GM18909 (cell line): ENCODE measurements around the gene ATP10A.

Experiments used
- ATAC-seq: cut with Tn5 transposase; IDR thresholded peaks from one replicate; pipeline ENCODE4 v1.9.1; 2021; ENCODE audit warnings: mild to moderate bottlenecking; ENCODE audit not compliant: unreplicated experiment, poor library complexity

ATP10A gene

GRCh38 chr15:25797511-25797935, 65.6 kb downstream of the ATP10A start:
- ATAC-seq, result no peak

GRCh38 chr15:25797035-25797434, 66.1 kb downstream of the ATP10A start:
- ATAC-seq, result no peak

GRCh38 chr15:25796395-25796794, 66.7 kb downstream of the ATP10A start:
- no peak for ATAC-seq

GRCh38 chr15:25795712-25796111, 67.4 kb downstream of the ATP10A start:
- ATAC-seq, result no peak

GRCh38 chr15:25795061-25795460, 68.1 kb downstream of the ATP10A start:
- ATAC-seq, result no peak

GRCh38 chr15:25793354-25794050, 69.6 kb downstream of the ATP10A start:
- peak; percentile 85 for ATAC-seq

- no peak for ATAC-seq
Measured at GRCh38 chr15:25792128-25792527, 71.0 kb downstream of the ATP10A start.

GRCh38 chr15:25790000-25790660, 73.0 kb downstream of the ATP10A start:
- no peak for ATAC-seq

GRCh38 chr15:25789616-25789999, 73.5 kb downstream of the ATP10A start:
- no peak for ATAC-seq

- ATAC-seq, result no peak
Measured at GRCh38 chr15:25789211-25789610, 73.9 kb downstream of the ATP10A start.

- ATAC-seq, result peak; percentile 64
Measured at GRCh38 chr15:25787855-25788520, 75.1 kb downstream of the ATP10A start.

GRCh38 chr15:25787381-25787780, 75.7 kb downstream of the ATP10A start:
- ATAC-seq, result no peak

GRCh38 chr15:25786040-25786439, 77.1 kb downstream of the ATP10A start:
- no peak for ATAC-seq

- no peak for ATAC-seq
Measured at GRCh38 chr15:25785641-25786025, 77.5 kb downstream of the ATP10A start.

GRCh38 chr15:25784876-25785640, 78.1 kb downstream of the ATP10A start:
- ATAC-seq, result no peak

GRCh38 chr15:25783607-25784540, 79.3 kb downstream of the ATP10A start:
- ATAC-seq, result no peak

- no peak for ATAC-seq
Measured at GRCh38 chr15:25783134-25783533, 80.0 kb downstream of the ATP10A start.

- ATAC-seq, result no peak
Measured at GRCh38 chr15:25780479-25781255, 82.5 kb downstream of the ATP10A start.

GRCh38 chr15:25778161-25778560, 85.0 kb downstream of the ATP10A start:
- no peak for ATAC-seq
